ENCODE data around the gene FRMD4A.

FRMD4A gene

DNA sequence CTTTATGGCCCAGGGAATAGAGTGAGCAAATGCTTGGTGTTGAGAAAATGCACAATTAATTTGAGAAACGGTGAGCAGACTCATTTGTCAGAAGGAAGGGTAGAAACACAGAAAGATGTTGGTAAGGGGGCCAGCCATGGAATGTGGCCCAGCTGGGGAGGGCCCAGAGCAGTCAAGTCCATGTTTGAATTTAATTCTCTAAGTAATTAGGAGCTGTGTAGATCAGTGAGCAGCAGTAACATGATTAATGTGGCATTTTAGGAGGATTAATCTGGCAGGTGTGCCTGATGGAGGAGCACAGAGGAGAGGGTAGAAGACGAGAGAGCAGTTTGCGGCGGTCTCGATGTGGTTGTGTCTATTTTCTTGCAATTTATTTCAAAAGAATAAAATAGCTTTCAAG is 218.7 kb downstream of the FRMD4A start:
- no peak for TF ChIP-seq GABPA (IDR thresholded peaks at IDR 0.05; ENCODE audit: low read depth)
- no peak for TF ChIP-seq POLR2AphosphoS5 (IDR thresholded peaks at IDR 0.05; ENCODE audit: low read depth)
- TF ChIP-seq, protein P1, sequence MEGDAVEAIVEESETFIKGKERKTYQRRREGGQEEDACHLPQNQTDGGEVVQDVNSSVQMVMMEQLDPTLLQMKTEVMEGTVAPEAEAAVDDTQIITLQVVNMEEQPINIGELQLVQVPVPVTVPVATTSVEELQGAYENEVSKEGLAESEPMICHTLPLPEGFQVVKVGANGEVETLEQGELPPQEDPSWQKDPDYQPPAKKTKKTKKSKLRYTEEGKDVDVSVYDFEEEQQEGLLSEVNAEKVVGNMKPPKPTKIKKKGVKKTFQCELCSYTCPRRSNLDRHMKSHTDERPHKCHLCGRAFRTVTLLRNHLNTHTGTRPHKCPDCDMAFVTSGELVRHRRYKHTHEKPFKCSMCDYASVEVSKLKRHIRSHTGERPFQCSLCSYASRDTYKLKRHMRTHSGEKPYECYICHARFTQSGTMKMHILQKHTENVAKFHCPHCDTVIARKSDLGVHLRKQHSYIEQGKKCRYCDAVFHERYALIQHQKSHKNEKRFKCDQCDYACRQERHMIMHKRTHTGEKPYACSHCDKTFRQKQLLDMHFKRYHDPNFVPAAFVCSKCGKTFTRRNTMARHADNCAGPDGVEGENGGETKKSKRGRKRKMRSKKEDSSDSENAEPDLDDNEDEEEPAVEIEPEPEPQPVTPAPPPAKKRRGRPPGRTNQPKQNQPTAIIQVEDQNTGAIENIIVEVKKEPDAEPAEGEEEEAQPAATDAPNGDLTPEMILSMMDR (IDR thresholded peaks at IDR 0.05; ENCODE audit: insufficient read depth, low read length), result no peak
- H3K27me3 ChIP-seq (ENCODE audit: insufficient read depth, poor library complexity, severe bottlenecking), result no peaks in the 10 kb centered on the region
- DNase-seq (ENCODE audit: low read depth in 1 of 2, low spot score in 1 of 2), result no peak

DNA sequence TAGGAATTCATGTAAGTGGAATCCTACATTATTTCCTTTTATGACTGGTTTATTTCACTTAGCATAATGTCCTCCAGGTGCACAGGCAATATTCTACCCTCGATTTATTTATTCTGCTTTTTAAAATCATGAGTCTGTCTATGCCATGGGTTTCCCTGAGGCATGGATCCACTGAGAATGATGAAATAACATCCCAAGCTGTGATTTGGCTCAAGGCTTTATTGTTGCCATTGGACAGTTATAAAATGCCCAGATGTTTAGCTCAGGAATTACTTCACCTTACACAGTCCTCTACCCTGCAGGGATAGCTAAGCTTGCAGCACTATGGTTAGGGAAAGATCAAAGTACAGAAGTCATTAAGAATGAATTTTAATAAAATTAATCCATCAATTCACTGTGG is 219.5 kb downstream of the FRMD4A start:
- DNase-seq (ENCODE audit: low read depth in 1 of 2, low spot score in 1 of 2), result no peak
- Histone ChIP-seq H3K27ac (replicated peaks) (no peak overlapping the region), H3K4me3 (replicated peaks; ENCODE audit: insufficient read depth, low read length) (no peak overlapping the region), H3K27me3 (ENCODE audit: insufficient read depth, poor library complexity, severe bottlenecking) (no peaks in the 10 kb centered on the region)
- TF ChIP-seq, protein P2, sequence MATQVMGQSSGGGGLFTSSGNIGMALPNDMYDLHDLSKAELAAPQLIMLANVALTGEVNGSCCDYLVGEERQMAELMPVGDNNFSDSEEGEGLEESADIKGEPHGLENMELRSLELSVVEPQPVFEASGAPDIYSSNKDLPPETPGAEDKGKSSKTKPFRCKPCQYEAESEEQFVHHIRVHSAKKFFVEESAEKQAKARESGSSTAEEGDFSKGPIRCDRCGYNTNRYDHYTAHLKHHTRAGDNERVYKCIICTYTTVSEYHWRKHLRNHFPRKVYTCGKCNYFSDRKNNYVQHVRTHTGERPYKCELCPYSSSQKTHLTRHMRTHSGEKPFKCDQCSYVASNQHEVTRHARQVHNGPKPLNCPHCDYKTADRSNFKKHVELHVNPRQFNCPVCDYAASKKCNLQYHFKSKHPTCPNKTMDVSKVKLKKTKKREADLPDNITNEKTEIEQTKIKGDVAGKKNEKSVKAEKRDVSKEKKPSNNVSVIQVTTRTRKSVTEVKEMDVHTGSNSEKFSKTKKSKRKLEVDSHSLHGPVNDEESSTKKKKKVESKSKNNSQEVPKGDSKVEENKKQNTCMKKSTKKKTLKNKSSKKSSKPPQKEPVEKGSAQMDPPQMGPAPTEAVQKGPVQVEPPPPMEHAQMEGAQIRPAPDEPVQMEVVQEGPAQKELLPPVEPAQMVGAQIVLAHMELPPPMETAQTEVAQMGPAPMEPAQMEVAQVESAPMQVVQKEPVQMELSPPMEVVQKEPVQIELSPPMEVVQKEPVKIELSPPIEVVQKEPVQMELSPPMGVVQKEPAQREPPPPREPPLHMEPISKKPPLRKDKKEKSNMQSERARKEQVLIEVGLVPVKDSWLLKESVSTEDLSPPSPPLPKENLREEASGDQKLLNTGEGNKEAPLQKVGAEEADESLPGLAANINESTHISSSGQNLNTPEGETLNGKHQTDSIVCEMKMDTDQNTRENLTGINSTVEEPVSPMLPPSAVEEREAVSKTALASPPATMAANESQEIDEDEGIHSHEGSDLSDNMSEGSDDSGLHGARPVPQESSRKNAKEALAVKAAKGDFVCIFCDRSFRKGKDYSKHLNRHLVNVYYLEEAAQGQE (IDR thresholded peaks at IDR 0.05; ENCODE audit: insufficient replicate concordance, low read depth), result no peak
- no peak for TF ChIP-seq GABPA (IDR thresholded peaks at IDR 0.05; ENCODE audit: low read depth)
- no peak for TF ChIP-seq POLR2AphosphoS5 (IDR thresholded peaks at IDR 0.05; ENCODE audit: low read depth)
- no peak for TF ChIP-seq SPI1 (IDR thresholded peaks at IDR 0.05; ENCODE audit: borderline replicate concordance, low read depth)
- TF ChIP-seq, protein P1 (IDR thresholded peaks at IDR 0.05; ENCODE audit: insufficient read depth, low read length), result no peak

More for the DNA sequence above, 218.7 kb downstream of the FRMD4A start:
- Histone ChIP-seq H3K4me3 (replicated peaks; ENCODE audit: insufficient read depth, low read length) (no peak overlapping the region), H3K27ac (replicated peaks) (no peak overlapping the region)

DNA sequence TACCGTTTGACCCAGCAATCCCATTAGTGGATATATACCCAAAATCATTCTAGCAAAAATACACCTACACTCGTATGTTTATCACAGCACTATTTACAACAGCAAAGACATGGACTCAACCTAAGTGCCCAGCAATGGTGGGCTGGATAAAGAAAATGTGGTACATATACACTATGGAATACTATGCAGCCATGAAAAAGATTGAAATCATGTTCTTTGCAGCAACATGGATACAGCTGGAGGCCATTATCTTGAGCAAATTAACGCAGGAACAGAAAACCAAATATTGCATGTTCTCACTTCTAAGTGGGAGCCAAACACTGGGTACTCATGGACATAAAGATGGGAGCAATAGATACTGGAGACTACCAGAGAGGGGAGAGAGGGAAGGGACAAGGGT is 223.9 kb downstream of the FRMD4A start:
- Histone ChIP-seq H3K27ac (replicated peaks) (no peak overlapping the region), H3K4me3 (replicated peaks; ENCODE audit: insufficient read depth, low read length) (no peak overlapping the region), H3K27me3 (ENCODE audit: insufficient read depth, poor library complexity, severe bottlenecking) (no peaks in the 10 kb centered on the region)
- no peak for TF ChIP-seq SPI1 (IDR thresholded peaks at IDR 0.05; ENCODE audit: borderline replicate concordance, low read depth)
- DNase-seq (ENCODE audit: low read depth in 1 of 2, low spot score in 1 of 2), result no peak

DNA sequence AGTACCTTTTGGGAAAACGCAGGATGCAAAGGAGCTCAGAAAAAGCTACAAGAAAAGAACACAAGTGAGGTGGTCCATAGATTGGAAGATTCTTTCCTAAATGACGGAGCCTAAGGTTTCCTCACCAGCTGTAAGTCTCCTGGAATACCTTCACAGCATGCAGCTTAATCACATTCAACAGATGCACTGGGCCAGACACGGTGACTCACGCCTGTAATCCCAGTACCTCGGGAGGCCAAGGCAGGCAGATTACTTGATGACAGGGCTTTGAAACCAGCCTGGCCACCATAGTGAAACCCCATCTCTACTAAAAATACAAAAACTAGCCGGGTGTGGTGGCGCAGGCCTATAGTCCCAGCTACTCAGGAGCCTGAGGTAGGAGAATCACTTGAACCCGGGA is 228.7 kb downstream of the FRMD4A start:
- Histone ChIP-seq H3K4me3 (replicated peaks; ENCODE audit: insufficient read depth, low read length) (no peak overlapping the region), H3K27ac (replicated peaks) (no peak overlapping the region), H3K27me3 (ENCODE audit: insufficient read depth, poor library complexity, severe bottlenecking) (no peaks in the 10 kb centered on the region)
- TF ChIP-seq GABPA (IDR thresholded peaks at IDR 0.05; ENCODE audit: low read depth) (no peak), POLR2AphosphoS5 (IDR thresholded peaks at IDR 0.05; ENCODE audit: low read depth) (no peak), SPI1 (IDR thresholded peaks at IDR 0.05; ENCODE audit: borderline replicate concordance, low read depth) (no peak)
- TF ChIP-seq, protein P2 (IDR thresholded peaks at IDR 0.05; ENCODE audit: insufficient replicate concordance, low read depth), result no peak
- no peak for DNase-seq (ENCODE audit: low read depth in 1 of 2, low spot score in 1 of 2)

DNA sequence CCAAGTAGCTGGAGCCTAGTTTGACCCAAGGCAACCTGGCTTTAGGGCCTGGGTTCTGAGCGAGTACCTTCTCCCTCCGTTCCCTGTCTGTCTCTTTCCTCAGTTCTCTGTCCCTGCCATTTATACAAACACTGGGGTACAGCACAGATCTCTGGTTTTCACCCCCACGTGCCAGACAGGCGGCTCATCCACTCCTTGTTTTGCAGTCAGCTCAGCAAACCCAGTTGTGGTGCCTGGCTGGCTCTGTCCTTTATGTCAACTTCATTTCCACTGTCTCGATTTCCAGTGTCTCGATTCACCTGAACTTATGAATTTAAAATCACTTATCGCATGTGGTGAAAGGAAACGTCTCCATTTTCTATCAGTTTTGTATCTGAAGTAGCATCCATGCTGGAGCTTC is 230.8 kb downstream of the FRMD4A start:
- no peak for DNase-seq (ENCODE audit: low read depth in 1 of 2, low spot score in 1 of 2)
- H3K27me3 ChIP-seq (ENCODE audit: insufficient read depth, poor library complexity, severe bottlenecking), result no peaks in the 10 kb centered on the region
- no peak overlapping the region for H3K4me3 ChIP-seq (replicated peaks; ENCODE audit: insufficient read depth, low read length)
- H3K27ac ChIP-seq (replicated peaks), result no peak overlapping the region
- TF ChIP-seq, protein P1 (IDR thresholded peaks at IDR 0.05; ENCODE audit: insufficient read depth, low read length), result no peak
- TF ChIP-seq, protein P2 (IDR thresholded peaks at IDR 0.05; ENCODE audit: insufficient replicate concordance, low read depth), result no peak
- TF ChIP-seq SPI1 (IDR thresholded peaks at IDR 0.05; ENCODE audit: borderline replicate concordance, low read depth) (no peak), GABPA (IDR thresholded peaks at IDR 0.05; ENCODE audit: low read depth) (no peak), POLR2AphosphoS5 (IDR thresholded peaks at IDR 0.05; ENCODE audit: low read depth) (no peak)

Data from HL-60 (cell line).